IgD-negative memory B cell (primary cell): ENCODE measurements around the gene USP11. TPM values are rescaled to one million over a fixed set of nuclear protein-coding genes. Genes with fewer than 3 reads are reported as not detected.
"Not testable (repeated sequence)": the region's sequence is repeated elsewhere in the genome, so short reads cannot be mapped to it uniquely, and the experiment has no call there.

Source experiments
- H3K27ac Mint-ChIP-seq, 3 donors: one replicate each; pipeline ENCODE4 v1.8.0; 2020 to 2022; ENCODE audit warnings: mild to moderate bottlenecking in 3 of 3, mixed read lengths in 3 of 3, moderate library complexity in 1 of 3
- H3K27me3 Mint-ChIP-seq: one replicate; pipeline ENCODE4 v1.8.0; 2021; ENCODE audit warnings: mixed read lengths
- H3K36me3 Mint-ChIP-seq: one replicate; pipeline ENCODE4 v1.8.0; 2020; ENCODE audit warnings: mild to moderate bottlenecking, mixed read lengths
- H3K4me1 Mint-ChIP-seq, 3 donors: one replicate each; pipeline ENCODE4 v1.8.0; 2020 to 2022; ENCODE audit warnings: mixed read lengths in 3 of 3, mild to moderate bottlenecking in 1 of 3
- H3K4me3 Mint-ChIP-seq, 4 donors: one replicate each; pipeline ENCODE4 v1.8.0; 2020 to 2022; ENCODE audit warnings: mild to moderate bottlenecking in 4 of 4, mixed read lengths in 4 of 4, moderate library complexity in 3 of 4
- H3K9me3 Mint-ChIP-seq, 3 donors: one replicate each; pipeline ENCODE4 v1.8.0; 2020 to 2021; ENCODE audit warnings: mixed read lengths in 3 of 3, mild to moderate bottlenecking in 1 of 3
- polyA plus RNA-seq: library from polyadenylated mRNA; unstranded; fragments of 300-500 nt; fragmentation: Illumina TruSeq; gene quantifications from one replicate; pipeline ENCODE4 v1.2.3, GENCODE V29; 2021

USP11 gene
- polyA plus RNA-seq, 1 donor from 2014 or later: 68.6 TPM

- H3K4me1 Mint-ChIP-seq: no peaks in the 10 kb centered on the region
- H3K36me3 Mint-ChIP-seq: peaks cover 5% of the 10 kb centered on the region
- H3K27me3 Mint-ChIP-seq: no peaks in the 10 kb centered on the region
- H3K9me3 Mint-ChIP-seq: no peaks in the 10 kb centered on the region
- H3K27ac Mint-ChIP-seq: peak overlapping the region in 1 of 3 donors; percentile 23
- no peak overlapping the region for H3K4me3 Mint-ChIP-seq
These were observed 7.8 kb downstream of the USP11 start for GRCh38 chrX:47240619-47241018.

DNA sequence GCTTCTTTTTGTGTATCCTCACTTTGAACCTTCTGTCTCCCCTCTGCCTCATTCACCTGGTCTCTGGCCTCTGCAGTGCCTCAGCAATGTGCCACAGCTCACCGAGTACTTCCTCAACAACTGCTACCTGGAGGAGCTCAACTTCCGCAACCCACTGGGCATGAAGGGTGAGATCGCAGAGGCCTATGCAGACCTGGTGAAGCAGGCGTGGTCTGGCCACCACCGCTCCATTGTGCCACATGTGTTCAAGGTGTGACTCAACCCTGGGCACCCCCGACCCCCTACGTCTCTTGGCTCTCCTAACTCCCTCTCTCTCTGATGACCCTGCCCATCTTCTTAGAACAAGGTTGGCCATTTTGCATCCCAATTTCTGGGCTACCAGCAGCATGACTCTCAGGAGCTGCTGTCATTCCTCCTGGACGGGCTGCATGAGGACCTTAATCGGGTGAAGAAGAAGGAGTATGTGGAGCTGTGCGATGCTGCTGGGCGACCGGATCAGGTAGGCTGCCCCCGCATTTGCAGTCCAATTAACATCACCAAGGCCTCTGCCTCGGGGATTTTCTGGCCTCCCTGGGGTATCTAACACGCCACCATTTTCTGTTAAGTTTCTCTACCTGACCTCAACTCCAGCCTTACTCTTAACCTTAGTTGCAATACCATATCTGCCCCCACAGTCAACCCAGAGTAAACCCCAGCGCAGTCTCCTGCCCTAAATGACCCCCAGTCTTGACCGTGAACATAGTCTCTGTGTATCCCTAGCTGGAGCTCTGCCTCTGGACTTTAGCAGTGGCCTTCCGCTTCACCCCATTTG is 8.6 kb downstream of the USP11 start:
- Mint-ChIP-seq H3K9me3 (no peaks in the 10 kb centered on the region), H3K27ac (peak overlapping the region in 1 of 3 donors; percentile 16), H3K27me3 (no peaks in the 10 kb centered on the region), H3K36me3 (peaks cover 8% of the 10 kb centered on the region), H3K4me1 (no peaks in the 10 kb centered on the region), H3K4me3 (no peak overlapping the region)

DNA sequence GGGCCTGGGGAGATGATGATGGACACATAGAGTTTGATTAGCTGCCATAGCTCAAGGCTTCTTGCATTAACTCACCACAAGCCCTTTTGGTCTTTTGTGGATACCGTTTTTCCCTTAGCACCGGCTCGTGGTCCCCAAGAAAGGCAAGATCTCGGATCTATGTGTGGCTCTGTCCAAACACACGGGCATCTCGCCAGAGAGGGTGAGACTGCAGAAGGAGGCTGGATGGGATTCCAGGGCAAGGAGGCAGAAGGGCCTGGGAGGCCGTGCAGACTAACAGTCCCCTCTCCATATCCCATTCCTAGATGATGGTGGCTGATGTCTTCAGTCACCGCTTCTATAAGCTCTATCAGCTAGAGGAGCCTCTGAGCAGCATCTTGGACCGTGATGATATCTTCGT is 9.5 kb downstream of the USP11 start:
- peaks cover 8% of the 10 kb centered on the region for H3K36me3 Mint-ChIP-seq
- H3K4me3 Mint-ChIP-seq: no peak overlapping the region
- no peaks in the 10 kb centered on the region for H3K4me1 Mint-ChIP-seq
- no peak overlapping the region for H3K27ac Mint-ChIP-seq
- no peaks in the 10 kb centered on the region for H3K27me3 Mint-ChIP-seq
- H3K9me3 Mint-ChIP-seq: no peaks in the 10 kb centered on the region

DNA sequence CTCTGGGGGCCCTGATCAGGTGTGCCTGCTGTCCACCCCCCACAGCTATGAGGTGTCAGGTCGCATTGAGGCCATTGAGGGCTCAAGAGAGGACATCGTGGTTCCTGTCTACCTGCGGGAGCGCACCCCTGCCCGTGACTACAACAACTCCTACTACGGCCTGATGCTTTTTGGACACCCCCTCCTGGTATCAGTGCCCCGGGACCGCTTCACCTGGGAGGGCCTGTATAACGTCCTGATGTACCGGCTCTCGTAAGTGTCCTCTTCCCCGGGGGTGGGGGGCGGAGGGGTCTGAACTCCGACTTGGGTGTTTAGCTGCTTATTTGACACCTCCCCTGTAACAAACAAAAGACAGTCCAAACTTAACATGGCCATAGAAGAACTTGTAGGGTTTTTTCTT is 10.5 kb downstream of the USP11 start:
- Mint-ChIP-seq H3K9me3 (no peaks in the 10 kb centered on the region), H3K27ac (no peak overlapping the region), H3K36me3 (peaks cover 12% of the 10 kb centered on the region), H3K4me1 (no peaks in the 10 kb centered on the region), H3K4me3 (no peak overlapping the region), H3K27me3 (no peaks in the 10 kb centered on the region)

GRCh38 chrX:47244676-47245075 is 11.9 kb downstream of the USP11 start:
- Mint-ChIP-seq H3K9me3 (no peaks in the 10 kb centered on the region), H3K4me3 (no peak overlapping the region), H3K27ac (no peak overlapping the region), H3K27me3 (no peaks in the 10 kb centered on the region), H3K4me1 (no peaks in the 10 kb centered on the region), H3K36me3 (peaks cover 14% of the 10 kb centered on the region)

GRCh38 chrX:47245156-47245555 is 12.3 kb downstream of the USP11 start:
- H3K36me3 Mint-ChIP-seq: peaks cover 14% of the 10 kb centered on the region
- no peaks in the 10 kb centered on the region for H3K4me1 Mint-ChIP-seq
- no peaks in the 10 kb centered on the region for H3K9me3 Mint-ChIP-seq
- no peak overlapping the region for H3K27ac Mint-ChIP-seq
- no peaks in the 10 kb centered on the region for H3K27me3 Mint-ChIP-seq
- H3K4me3 Mint-ChIP-seq: no peak overlapping the region

- H3K27me3 Mint-ChIP-seq: no peaks in the 10 kb centered on the region
- no peaks in the 10 kb centered on the region for H3K9me3 Mint-ChIP-seq
- peaks cover 9% of the 10 kb centered on the region for H3K36me3 Mint-ChIP-seq
- H3K4me1 Mint-ChIP-seq: no peaks in the 10 kb centered on the region
- H3K27ac Mint-ChIP-seq: peak overlapping the region in 2 of 3 donors; percentile 21 to 35
- H3K4me3 Mint-ChIP-seq: no peak overlapping the region
These were observed 14.6 kb downstream of the USP11 start for GRCh38 chrX:47247206-47247998.

- Mint-ChIP-seq H3K4me3 (no peak overlapping the region), H3K27me3 (no peaks in the 10 kb centered on the region), H3K27ac (peak overlapping the region in 1 of 3 donors; percentile 21), H3K9me3 (no peaks in the 10 kb centered on the region), H3K4me1 (no peaks in the 10 kb centered on the region), H3K36me3 (peaks cover 9% of the 10 kb centered on the region)
These were observed 15.2 kb downstream of the USP11 start for GRCh38 chrX:47247999-47248320.

DNA sequence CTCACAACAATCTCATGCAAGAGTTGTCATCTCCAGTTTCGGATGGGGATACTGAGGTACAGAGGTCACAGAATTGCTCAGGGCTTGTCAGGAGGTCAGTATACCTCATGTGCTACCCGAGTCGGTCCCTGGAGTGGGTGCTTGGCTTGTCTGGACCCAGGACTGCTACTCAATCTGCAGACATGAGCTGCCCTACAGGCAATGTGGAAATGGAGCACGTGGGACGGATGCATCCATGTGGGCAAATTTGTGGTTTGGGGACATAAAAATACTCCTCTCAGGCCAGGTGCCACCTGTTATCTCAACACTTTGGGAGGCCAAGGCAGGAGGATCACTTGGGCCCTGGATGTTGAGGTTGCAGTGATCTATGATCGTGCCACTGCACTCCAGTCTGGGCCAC is 15.8 kb downstream of the USP11 start:
- no peaks in the 10 kb centered on the region for H3K9me3 Mint-ChIP-seq
- peaks cover 9% of the 10 kb centered on the region for H3K36me3 Mint-ChIP-seq
- H3K4me1 Mint-ChIP-seq: no peaks in the 10 kb centered on the region
- H3K27me3 Mint-ChIP-seq: no peaks in the 10 kb centered on the region
- H3K27ac Mint-ChIP-seq: no peak overlapping the region
- H3K4me3 Mint-ChIP-seq: no peak overlapping the region

DNA sequence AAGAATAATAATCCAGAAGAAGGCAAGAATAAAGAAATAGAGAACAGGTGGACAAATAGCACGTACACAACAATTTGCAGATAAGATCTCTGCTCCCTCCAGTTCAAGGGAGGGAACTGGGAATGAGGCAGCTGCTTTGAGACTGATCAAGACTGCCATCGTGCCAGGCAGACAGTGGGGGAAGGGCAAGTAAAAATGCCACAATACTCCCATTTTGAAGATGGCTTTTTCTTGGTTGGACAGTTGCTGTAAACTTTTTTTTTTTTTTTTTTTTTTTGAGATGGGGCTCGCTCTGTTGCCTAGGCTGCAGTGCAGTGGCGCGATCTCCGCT is 17.2 kb downstream of the USP11 start:
- Mint-ChIP-seq H3K27ac (no peak overlapping the region), H3K9me3 (peaks cover 0 to 6% (median 0%) of the 10 kb centered on the region in 3 donors), H3K4me1 (no peaks in the 10 kb centered on the region), H3K36me3 (peaks cover 12% of the 10 kb centered on the region), H3K27me3 (no peaks in the 10 kb centered on the region), H3K4me3 (no peak overlapping the region)

DNA sequence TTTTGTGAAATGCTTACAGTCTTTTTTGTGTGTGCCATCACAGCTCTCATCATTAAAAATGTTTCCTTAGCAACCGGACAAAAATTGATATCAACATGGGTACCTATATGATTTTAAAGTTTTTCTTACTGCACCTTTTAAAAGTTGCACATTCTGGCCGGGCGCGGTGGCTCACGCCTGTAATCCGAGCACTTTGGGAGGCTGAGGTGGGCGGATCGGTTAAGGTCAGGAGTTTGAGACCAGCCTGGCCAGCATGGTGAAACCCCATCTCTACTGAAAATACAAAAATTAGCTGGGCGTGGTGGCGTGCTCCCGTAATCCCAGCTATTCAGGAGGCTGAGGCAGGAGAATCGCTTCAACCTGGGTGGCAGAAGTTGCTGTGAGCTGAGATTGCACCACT is 24.8 kb downstream of the USP11 start:
- H3K27me3 Mint-ChIP-seq, H3K4me1 Mint-ChIP-seq, H3K36me3 Mint-ChIP-seq, H3K27ac Mint-ChIP-seq, H3K4me3 Mint-ChIP-seq, H3K9me3 Mint-ChIP-seq: not testable (repeated sequence)

- Mint-ChIP-seq H3K27ac (no peak overlapping the region), H3K4me3 (no peak overlapping the region), H3K36me3 (no peaks in the 10 kb centered on the region), H3K27me3 (peaks cover 8% of the 10 kb centered on the region), H3K9me3 (peaks cover 0 to 2% (median 0%) of the 10 kb centered on the region in 3 donors), H3K4me1 (no peaks in the 10 kb centered on the region)
These were observed 31.8 kb downstream of the USP11 start for GRCh38 chrX:47264483-47265173.

- peaks cover 10% of the 10 kb centered on the region for H3K27me3 Mint-ChIP-seq
- no peaks in the 10 kb centered on the region for H3K36me3 Mint-ChIP-seq
- no peak overlapping the region for H3K4me3 Mint-ChIP-seq
- H3K4me1 Mint-ChIP-seq: no peaks in the 10 kb centered on the region
- no peak overlapping the region for H3K27ac Mint-ChIP-seq
- peaks cover 0 to 2% (median 0%) of the 10 kb centered on the region in 3 donors for H3K9me3 Mint-ChIP-seq
These were observed 33.8 kb downstream of the USP11 start for GRCh38 chrX:47266643-47267042.

DNA sequence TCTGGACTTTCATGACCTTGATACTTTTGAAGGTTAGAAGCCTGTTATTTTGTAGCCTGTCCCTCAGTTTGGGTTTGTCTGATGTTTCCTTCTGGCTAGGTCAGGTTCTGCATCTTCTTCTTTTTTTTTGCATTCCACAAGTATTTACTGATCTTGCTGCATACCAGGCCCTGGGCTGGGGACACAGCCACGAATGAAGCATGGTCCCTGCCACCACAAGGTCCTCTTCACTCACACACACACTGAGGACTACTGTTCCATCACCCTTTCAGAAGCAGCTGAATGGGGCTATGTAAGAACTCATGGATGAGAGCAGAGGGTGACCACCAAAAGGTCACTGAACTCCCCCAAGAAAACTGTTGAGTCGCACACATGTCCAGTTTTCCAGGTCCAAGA is 39.2 kb downstream of the USP11 start:
- H3K36me3 Mint-ChIP-seq: no peaks in the 10 kb centered on the region
- peaks cover 9% of the 10 kb centered on the region for H3K27me3 Mint-ChIP-seq
- peak overlapping the region in 1 of 4 donors; percentile 47 for H3K4me3 Mint-ChIP-seq
- no peaks in the 10 kb centered on the region for H3K4me1 Mint-ChIP-seq
- no peak overlapping the region for H3K27ac Mint-ChIP-seq
- H3K9me3 Mint-ChIP-seq: no peaks in the 10 kb centered on the region

GRCh38 chrX:47273011-47273730 is 40.4 kb downstream of the USP11 start:
- H3K9me3 Mint-ChIP-seq: no peaks in the 10 kb centered on the region

More at GRCh38 chrX:47273011-47273730, 40.4 kb downstream of the USP11 start:
- Mint-ChIP-seq H3K27me3 (peaks cover 9% of the 10 kb centered on the region), H3K4me3 (no peak overlapping the region), H3K27ac (no peak overlapping the region), H3K36me3 (no peaks in the 10 kb centered on the region), H3K4me1 (no peaks in the 10 kb centered on the region)
